ENCODE results near the gene RIC3. TPM values are rescaled to one million over a fixed set of nuclear protein-coding genes. Genes with fewer than 3 reads are reported as not detected.

RIC3 gene
- total RNA-seq, 1 experiment from 2014 or later, result not detected

- H3K27me3 ChIP-seq (replicated peaks; ENCODE audit: insufficient read depth, low read depth, low read length, poor library complexity), result peaks cover 4% of the 10 kb centered on the region
- no peaks in the 10 kb centered on the region for H3K9me3 ChIP-seq (ENCODE audit: low read depth, low read length, poor library complexity, severe bottlenecking)
- H3K4me1 ChIP-seq (ENCODE audit: insufficient read depth, low read length, poor library complexity, severe bottlenecking), result no peaks in the 10 kb centered on the region
- no peaks in the 10 kb centered on the region for H3K36me3 ChIP-seq (ENCODE audit: insufficient read depth, low read length, poor library complexity, severe bottlenecking)
- no peak for TF ChIP-seq EZH2 (IDR thresholded peaks at IDR 0.05; ENCODE audit: borderline replicate concordance, low read depth, low read length, poor library complexity, severe bottlenecking)
- intact Hi-C loops (cut with micrococcal nuclease; ENCODE audit: unreplicated experiment), result no loop called here
- ChIA-PET POLR2A (ENCODE audit: low non-redundant PET) (no interaction called here), CTCF (no interaction called here)
- BruUV-seq (replicated peaks), result no TSS peak
- no peak for DNase-seq (ENCODE audit: low spot score)
- H3K27ac ChIP-seq (ENCODE audit: low read depth, low read length, poor library complexity, severe bottlenecking), result no peak overlapping the region
- H3K4me3 ChIP-seq (ENCODE audit: low read depth, low read length, poor library complexity, severe bottlenecking), result no peak overlapping the region
Observed at GRCh38 chr11:8207080-8208000, 38.5 kb upstream of the RIC3 start.

DNA sequence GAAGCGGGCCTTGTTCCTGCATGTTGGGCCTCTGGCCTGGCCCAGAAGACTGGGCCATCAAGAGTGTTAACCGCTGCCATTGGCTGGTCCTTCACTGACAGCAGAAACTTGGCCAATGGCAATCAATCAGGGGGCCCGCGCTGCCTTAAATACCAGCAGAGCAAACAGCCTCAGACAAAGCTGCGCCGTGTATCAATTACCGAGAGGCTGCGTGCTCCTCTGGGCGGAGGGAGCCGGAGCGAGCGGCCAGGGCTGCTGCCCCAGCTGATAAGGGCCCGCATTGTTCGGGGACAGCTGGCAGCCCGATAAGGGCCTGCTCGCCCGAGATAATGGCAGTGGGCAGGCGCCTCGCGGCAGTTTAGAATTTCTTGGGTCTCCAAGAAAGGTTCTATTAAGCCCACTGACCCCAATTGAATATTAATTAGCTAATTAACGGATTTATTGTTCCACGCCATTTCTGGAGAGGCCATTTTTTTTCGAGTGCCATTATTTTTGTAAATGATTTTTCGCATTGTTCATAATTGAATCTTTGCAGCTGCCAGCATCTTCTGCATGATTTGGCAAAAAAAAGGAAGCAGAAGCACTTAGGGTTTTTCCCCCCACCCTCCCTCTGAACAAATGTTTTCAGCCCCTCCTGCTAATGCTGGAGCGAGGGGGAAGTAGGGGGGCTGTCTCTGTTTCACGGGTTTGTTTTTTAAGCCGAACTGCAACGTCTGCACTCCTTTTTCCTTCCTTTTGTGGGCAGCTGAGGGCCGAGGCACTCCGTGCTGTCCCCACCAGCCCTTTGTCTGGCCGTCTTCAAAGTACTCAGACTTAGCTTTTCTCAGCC, 37.6 kb upstream of the RIC3 start:
- Histone ChIP-seq H3K9me3 (ENCODE audit: low read depth, low read length, poor library complexity, severe bottlenecking) (no peaks in the 10 kb centered on the region), H3K27me3 (replicated peaks; ENCODE audit: insufficient read depth, low read depth, low read length, poor library complexity) (no peaks in the 10 kb centered on the region), H3K27ac (ENCODE audit: low read depth, low read length, poor library complexity, severe bottlenecking) (no peak overlapping the region), H3K36me3 (ENCODE audit: insufficient read depth, low read length, poor library complexity, severe bottlenecking) (no peaks in the 10 kb centered on the region), H3K4me1 (ENCODE audit: insufficient read depth, low read length, poor library complexity, severe bottlenecking) (no peaks in the 10 kb centered on the region), H3K4me3 (ENCODE audit: low read depth, low read length, poor library complexity, severe bottlenecking) (no peak overlapping the region)
- POLR2A ChIA-PET (ENCODE audit: low non-redundant PET), result no interaction called here
- DNase-seq (ENCODE audit: low spot score), result no peak
- intact Hi-C loops (cut with micrococcal nuclease; ENCODE audit: unreplicated experiment), result no loop called here
- CTCF ChIA-PET, result no interaction called here
- BruUV-seq (replicated peaks), result no TSS peak
- TF ChIP-seq CTCF (conservative IDR thresholded peaks at IDR 0.05; ENCODE audit: low read depth, low read length) (no peak), EZH2 (IDR thresholded peaks at IDR 0.05; ENCODE audit: borderline replicate concordance, low read depth, low read length, poor library complexity, severe bottlenecking) (no peak)

GRCh38 chr11:8205566-8205965, 36.7 kb upstream of the RIC3 start:
- Histone ChIP-seq H3K36me3 (ENCODE audit: insufficient read depth, low read length, poor library complexity, severe bottlenecking) (no peaks in the 10 kb centered on the region), H3K9me3 (ENCODE audit: low read depth, low read length, poor library complexity, severe bottlenecking) (no peaks in the 10 kb centered on the region), H3K4me1 (ENCODE audit: insufficient read depth, low read length, poor library complexity, severe bottlenecking) (no peaks in the 10 kb centered on the region), H3K27me3 (replicated peaks; ENCODE audit: insufficient read depth, low read depth, low read length, poor library complexity) (no peaks in the 10 kb centered on the region), H3K27ac (ENCODE audit: low read depth, low read length, poor library complexity, severe bottlenecking) (no peak overlapping the region), H3K4me3 (ENCODE audit: low read depth, low read length, poor library complexity, severe bottlenecking) (no peak overlapping the region)
- BruUV-seq (replicated peaks), result no TSS peak
- ChIA-PET CTCF (no interaction called here), POLR2A (ENCODE audit: low non-redundant PET) (no interaction called here)
- TF ChIP-seq EZH2 (IDR thresholded peaks at IDR 0.05; ENCODE audit: borderline replicate concordance, low read depth, low read length, poor library complexity, severe bottlenecking) (no peak), CTCF (conservative IDR thresholded peaks at IDR 0.05; ENCODE audit: low read depth, low read length) (no peak)
- no peak for DNase-seq (ENCODE audit: low spot score)
- intact Hi-C loops (cut with micrococcal nuclease; ENCODE audit: unreplicated experiment), result no loop called here
